Measurements from ENCODE around the gene RPL18.

DNA sequence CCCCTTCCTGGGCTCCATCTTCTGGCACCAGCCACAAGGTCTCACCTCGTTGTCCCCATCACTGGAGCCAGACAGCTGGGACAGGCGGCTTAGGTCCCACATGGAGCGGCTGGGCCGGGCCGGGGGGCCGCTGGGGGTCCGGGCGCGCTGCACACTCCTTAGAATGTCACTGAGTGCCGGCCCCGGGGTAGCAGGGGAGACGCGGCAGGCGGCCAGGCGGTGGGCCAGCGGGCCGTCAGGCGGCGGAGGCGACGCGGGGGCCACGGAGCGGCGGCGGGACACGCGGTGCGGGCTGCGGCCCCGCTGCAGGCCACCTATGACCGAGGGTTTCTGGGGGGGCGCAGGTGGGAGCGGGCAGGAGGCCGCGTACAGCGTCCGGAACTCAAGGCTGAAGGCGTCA is 15.5 kb downstream of the RPL18 start:
- TF ChIP-seq CTCF (conservative IDR thresholded peaks at IDR 0.05; ENCODE audit: low read length) (no peak), EZH2phosphoT487 (IDR thresholded peaks at IDR 0.05; ENCODE audit: borderline replicate concordance) (no peak)
